ENCODE measurements around the gene ZBTB42.
"Not testable (repeated sequence)": the region's sequence is repeated elsewhere in the genome, so short reads cannot be mapped to it uniquely, and the experiment has no call there.

Gene ZBTB42

GRCh38 chr14:104806625-104807465, 5.9 kb downstream of the ZBTB42 start:
- no peak for DNase-seq (ENCODE audit: low spot score)
- FAIRE-seq, result no peak

- no peak for FAIRE-seq
- DNase-seq (ENCODE audit: low spot score), result no peak
Measured at GRCh38 chr14:104808456-104808855, 7.6 kb downstream of the ZBTB42 start.

GRCh38 chr14:104810316-104810715, 9.4 kb downstream of the ZBTB42 start:
- no peak for FAIRE-seq
- no peak for DNase-seq (ENCODE audit: low spot score)

- no peak for DNase-seq (ENCODE audit: low spot score)
- no peak for FAIRE-seq
Measured at GRCh38 chr14:104813286-104813685, 12.4 kb downstream of the ZBTB42 start.

- not testable (repeated sequence) for FAIRE-seq; DNase-seq (ENCODE audit: low spot score)
Measured at GRCh38 chr14:104814701-104815100, 13.8 kb downstream of the ZBTB42 start.

GRCh38 chr14:104816616-104816884, 15.6 kb downstream of the ZBTB42 start:
- no peak for DNase-seq (ENCODE audit: low spot score)
- FAIRE-seq, result no peak

GRCh38 chr14:104817930-104818713, 17.2 kb downstream of the ZBTB42 start:
- FAIRE-seq (no peak), DNase-seq (ENCODE audit: low spot score) (no peak)

- DNase-seq (ENCODE audit: low spot score) (no peak), FAIRE-seq (no peak)
Measured at GRCh38 chr14:104818714-104819161, 17.8 kb downstream of the ZBTB42 start.

GRCh38 chr14:104819361-104819781, 18.5 kb downstream of the ZBTB42 start:
- DNase-seq (ENCODE audit: low spot score), result no peak
- FAIRE-seq, result no peak

- FAIRE-seq, result no peak
Measured at GRCh38 chr14:104820669-104821228, 19.8 kb downstream of the ZBTB42 start.

GRCh38 chr14:104821229-104821945, 20.5 kb downstream of the ZBTB42 start:
- DNase-seq (ENCODE audit: low spot score) (no peak), FAIRE-seq (no peak)

More at GRCh38 chr14:104820669-104821228, 19.8 kb downstream of the ZBTB42 start:
- DNase-seq (ENCODE audit: low spot score), result no peak

- DNase-seq (ENCODE audit: low spot score) (no peak), FAIRE-seq (no peak)
Measured at GRCh38 chr14:104821971-104822608, 21.2 kb downstream of the ZBTB42 start.

- FAIRE-seq, result no peak
- no peak for DNase-seq (ENCODE audit: low spot score)
Measured at GRCh38 chr14:104822821-104823615, 22.1 kb downstream of the ZBTB42 start.

- no peak for FAIRE-seq
- DNase-seq (ENCODE audit: low spot score), result no peak
Measured at GRCh38 chr14:104824353-104824997, 23.6 kb downstream of the ZBTB42 start.

GRCh38 chr14:104826189-104826860, 25.4 kb downstream of the ZBTB42 start:
- FAIRE-seq (no peak), DNase-seq (ENCODE audit: low spot score) (peak; percentile 42)

- DNase-seq (ENCODE audit: low spot score) (no peak), FAIRE-seq (no peak)
Measured at GRCh38 chr14:104826861-104827176, 25.9 kb downstream of the ZBTB42 start.

- DNase-seq (ENCODE audit: low spot score) (no peak), FAIRE-seq (no peak)
Measured at GRCh38 chr14:104827177-104828055, 26.5 kb downstream of the ZBTB42 start.

- DNase-seq (ENCODE audit: low spot score) (no peak), FAIRE-seq (no peak)
Measured at GRCh38 chr14:104830781-104831180, 29.9 kb downstream of the ZBTB42 start.

Data from RCC 7860 (cell line).